Fibroblast of lung (primary cell): ENCODE measurements around the gene CGNL1.

Experiments used
- CTCF ChIP-seq, 2 donors: IDR thresholded peaks in 1 of 2; conservative IDR thresholded peaks in 1 of 2; 1 replicate in 1 of 2; 2 replicates in 1 of 2; pipeline ENCODE4 v1.5.1; 2011 to 2012; ENCODE audit warnings: low read length in 2 of 2, control low read depth in 1 of 2, inconsistent platforms in 1 of 2, low read depth in 1 of 2, mild to moderate bottlenecking in 1 of 2
- EZH2 ChIP-seq: IDR thresholded peaks from 2 replicates; pipeline ENCODE4 v1.5.1; 2012; ENCODE audit warnings: low read length, control low read depth, mild to moderate bottlenecking; ENCODE audit errors: missing control alignments

DNA sequence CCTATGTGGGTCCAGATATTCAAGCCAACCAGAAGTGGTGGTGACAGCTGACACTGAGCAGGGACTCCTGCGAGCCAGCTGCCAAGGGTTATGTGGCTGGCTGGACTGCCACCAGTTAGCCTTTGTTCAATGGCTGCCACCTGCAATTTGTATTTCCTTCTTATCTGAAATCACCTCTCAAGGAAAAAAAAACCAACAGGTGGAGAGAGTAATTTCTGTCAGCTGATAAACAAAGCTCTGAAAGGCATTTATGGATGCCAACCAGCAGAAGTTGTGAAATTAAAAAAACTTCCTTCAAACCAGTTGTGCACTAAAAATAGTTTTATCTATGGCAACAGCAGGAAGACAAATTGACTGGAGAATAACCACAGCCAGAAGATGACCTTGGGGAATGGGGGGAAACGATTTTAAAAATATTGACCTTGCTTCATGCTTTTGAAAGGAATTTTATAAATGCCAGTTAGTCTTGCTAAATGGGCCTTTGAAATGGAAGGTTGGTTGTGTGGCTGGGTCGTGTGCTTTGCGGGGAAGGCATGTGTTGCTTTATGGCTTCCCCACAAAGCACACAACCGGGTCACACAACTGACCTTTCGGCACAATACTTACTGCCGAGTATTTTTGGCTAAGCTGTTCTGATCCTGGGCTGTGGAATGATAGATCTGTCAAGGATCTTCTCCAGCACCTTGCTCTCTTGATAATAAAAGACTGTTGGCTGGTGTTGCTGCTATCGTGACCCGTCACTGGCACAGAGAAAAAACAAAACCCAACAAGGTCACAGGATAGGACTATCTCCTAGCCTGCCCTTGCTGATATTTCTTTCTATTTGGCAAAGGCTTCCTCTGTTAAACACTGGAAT, 218.9 kb downstream of the CGNL1 start:
- TF ChIP-seq CTCF (conservative IDR thresholded peaks at IDR 0.05 in 1 of 2, IDR thresholded peaks at IDR 0.05 in 1 of 2; ENCODE audit: low read depth in 1 of 2, low read length in 2 of 2) (no peak), EZH2 (no peak)
